Measurements from ENCODE around the gene APBB2.

DNA sequence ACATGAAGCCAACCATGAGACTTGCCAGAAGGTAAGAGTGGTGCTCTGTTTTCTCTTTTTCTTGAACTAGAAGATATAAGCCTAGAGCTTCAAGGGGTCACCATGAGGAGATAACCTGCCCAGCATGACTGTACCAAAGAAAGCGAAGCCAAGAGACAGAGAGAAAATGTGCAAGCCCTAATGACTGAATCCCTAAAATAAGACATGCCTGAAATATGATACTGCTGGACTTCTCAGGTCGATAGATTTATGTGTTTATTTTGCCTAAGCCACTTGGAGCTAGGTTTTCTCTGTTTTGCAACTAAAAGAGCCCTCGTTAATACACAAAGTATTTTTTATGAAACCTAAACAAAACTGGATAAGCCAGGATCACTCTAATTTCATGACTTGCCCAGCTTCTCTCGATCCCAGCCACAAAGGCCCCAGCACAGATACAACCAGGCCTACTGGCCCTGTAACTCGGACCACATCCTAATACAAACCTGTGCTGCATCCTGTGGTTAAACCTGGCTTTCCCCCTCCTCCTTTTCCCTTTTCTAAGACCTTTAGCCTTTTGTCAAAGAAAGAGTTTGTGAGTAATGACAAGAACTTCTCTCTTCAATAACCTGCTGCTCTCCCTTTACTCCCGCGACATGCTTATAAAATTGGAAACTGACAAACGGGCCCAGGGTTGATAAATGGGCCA, 185.8 kb downstream of the APBB2 start:
- TF ChIP-seq, protein P1, sequence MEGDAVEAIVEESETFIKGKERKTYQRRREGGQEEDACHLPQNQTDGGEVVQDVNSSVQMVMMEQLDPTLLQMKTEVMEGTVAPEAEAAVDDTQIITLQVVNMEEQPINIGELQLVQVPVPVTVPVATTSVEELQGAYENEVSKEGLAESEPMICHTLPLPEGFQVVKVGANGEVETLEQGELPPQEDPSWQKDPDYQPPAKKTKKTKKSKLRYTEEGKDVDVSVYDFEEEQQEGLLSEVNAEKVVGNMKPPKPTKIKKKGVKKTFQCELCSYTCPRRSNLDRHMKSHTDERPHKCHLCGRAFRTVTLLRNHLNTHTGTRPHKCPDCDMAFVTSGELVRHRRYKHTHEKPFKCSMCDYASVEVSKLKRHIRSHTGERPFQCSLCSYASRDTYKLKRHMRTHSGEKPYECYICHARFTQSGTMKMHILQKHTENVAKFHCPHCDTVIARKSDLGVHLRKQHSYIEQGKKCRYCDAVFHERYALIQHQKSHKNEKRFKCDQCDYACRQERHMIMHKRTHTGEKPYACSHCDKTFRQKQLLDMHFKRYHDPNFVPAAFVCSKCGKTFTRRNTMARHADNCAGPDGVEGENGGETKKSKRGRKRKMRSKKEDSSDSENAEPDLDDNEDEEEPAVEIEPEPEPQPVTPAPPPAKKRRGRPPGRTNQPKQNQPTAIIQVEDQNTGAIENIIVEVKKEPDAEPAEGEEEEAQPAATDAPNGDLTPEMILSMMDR (IDR thresholded peaks at IDR 0.05; ENCODE audit: low read depth, low read length, poor library complexity, severe bottlenecking): no peak
- TF ChIP-seq EZH2phosphoT487 (IDR thresholded peaks at IDR 0.05; ENCODE audit: borderline replicate concordance, low read length): no peak

Measured in DOHH2 (cell line).